GM12878 (cell line): ENCODE data around the gene DMBX1.

Experiments
- CHD2 ChIP-seq: IDR thresholded peaks from 2 replicates; pipeline ENCODE4 v1.6.1; 2011; ENCODE audit warnings: low read depth, low read length, improper control_type of control experiment, borderline replicate concordance
- CHD4 ChIP-seq: fragments of 200-600 bp; sonication (generic); IDR thresholded peaks from 2 replicates; pipeline ENCODE4 v1.6.1; 2016; ENCODE audit warnings: mild to moderate bottlenecking
- CTCF ChIP-seq, 3 experiments: IDR thresholded peaks in 2 of 3; conservative IDR thresholded peaks in 1 of 3; 2 replicates each; pipeline ENCODE4 v1.5.1; 2011; ENCODE audit warnings: low read depth in 3 of 3, low read length in 3 of 3, mild to moderate bottlenecking in 3 of 3, control low read depth in 2 of 3, moderate library complexity in 2 of 3, inconsistent platforms in 1 of 3, mixed read lengths in 1 of 3; ENCODE audit not compliant: control insufficient read depth in 2 of 3, insufficient read depth in 1 of 3; ENCODE audit errors: extremely low read depth in 1 of 3
- GABPA ChIP-seq: IDR thresholded peaks from 2 replicates; pipeline ENCODE4 v1.6.1; 2014; ENCODE audit warnings: antibody characterized with exemption, low read depth, mild to moderate bottlenecking, inconsistent platforms
- MYB ChIP-seq: fragments of 150-350 bp; IDR thresholded peaks from 2 replicates; pipeline ENCODE4 v1.6.1; 2014; ENCODE audit warnings: mild to moderate bottlenecking, low read depth, low read length, borderline replicate concordance
- POLR2A ChIP-seq: IDR thresholded peaks from 2 replicates; pipeline ENCODE4 v1.6.1; 2011; ENCODE audit warnings: low read depth, mild to moderate bottlenecking, low read length

- TF ChIP-seq GABPA (no peak), CHD2 (no peak), POLR2A (no peak), MYB (no peak), CTCF (IDR thresholded peaks at IDR 0.05 in 2 of 3, conservative IDR thresholded peaks at IDR 0.05 in 1 of 3; ENCODE audit: control insufficient read depth in 2 of 3, extremely low read depth in 1 of 3, insufficient read depth in 1 of 3, low read depth in 3 of 3, low read length in 3 of 3) (no peak), CHD4 (no peak)
Measured at GRCh38 chr1:46516200-46516950, 26.7 kb downstream of the DMBX1 start.
